GM12864 (cell line): ENCODE results near the gene EPHA6.
"Not testable (repeated sequence)": the region's sequence is repeated elsewhere in the genome, so short reads cannot be mapped to it uniquely, and the experiment has no call there.

Source experiments
- DNase-seq: peaks from one replicate; pipeline ENCODE4 v3.0.0-alpha.2; 2011; ENCODE audit warnings: low read depth
- H3K4me3 ChIP-seq: 2 replicates; pipeline ENCODE4 v1.5.1; 2011; ENCODE audit warnings: mild to moderate bottlenecking, low read depth, low read length, control low read depth
- CTCF ChIP-seq: IDR thresholded peaks from 2 replicates; pipeline ENCODE4 v1.5.1; 2011; ENCODE audit warnings: low read depth, mild to moderate bottlenecking, moderate library complexity, low read length, control low read depth, inconsistent platforms; ENCODE audit errors: missing control alignments

Gene EPHA6

GRCh38 chr3:97515076-97515475 lies 700.7 kb downstream of the EPHA6 start:
- no peak for TF ChIP-seq CTCF
- H3K4me3 ChIP-seq = no peak overlapping the region
- DNase-seq = no peak

GRCh38 chr3:97530691-97531090 lies 716.3 kb downstream of the EPHA6 start:
- DNase-seq = no peak
- H3K4me3 ChIP-seq = no peak overlapping the region
- no peak for TF ChIP-seq CTCF

GRCh38 chr3:97547573-97547972 lies 733.2 kb downstream of the EPHA6 start:
- DNase-seq, H3K4me3 ChIP-seq: not testable (repeated sequence)

- no peak overlapping the region for H3K4me3 ChIP-seq
- TF ChIP-seq CTCF = no peak
- DNase-seq = no peak
Measured at GRCh38 chr3:97550408-97550807, 736.0 kb downstream of the EPHA6 start.

GRCh38 chr3:97552186-97552585 lies 737.8 kb downstream of the EPHA6 start:
- no peak for DNase-seq
- no peak for TF ChIP-seq CTCF
- H3K4me3 ChIP-seq = no peak overlapping the region

GRCh38 chr3:97575742-97576141 lies 761.3 kb downstream of the EPHA6 start:
- DNase-seq = no peak
- H3K4me3 ChIP-seq = no peak overlapping the region
- no peak for TF ChIP-seq CTCF

GRCh38 chr3:97576221-97576620 lies 761.8 kb downstream of the EPHA6 start:
- DNase-seq = no peak
- no peak overlapping the region for H3K4me3 ChIP-seq
- TF ChIP-seq CTCF = no peak

GRCh38 chr3:97579365-97579764 lies 765.0 kb downstream of the EPHA6 start:
- DNase-seq = no peak
- no peak for TF ChIP-seq CTCF
- H3K4me3 ChIP-seq = no peak overlapping the region
